Measurements from ENCODE around the gene ADGRV1. TPM values are rescaled to one million over a fixed set of nuclear protein-coding genes. Genes with fewer than 3 reads are reported as not detected.

ADGRV1 gene
- total RNA-seq, 4 donors from 2014 or later = 0.39 to 1.9 (median 1.00) TPM

GRCh38 chr5:90930062-90930461 lies 371.5 kb downstream of the ADGRV1 start:
- no peak for DNase-seq (ENCODE audit: low spot score in 2 of 2)
- Histone ChIP-seq H3K27me3 (no peaks in the 10 kb centered on the region), H3K36me3 (no peaks in the 10 kb centered on the region), H3K4me1 (peaks cover 0 to 8% (median 0%) of the 10 kb centered on the region in 4 donors), H3K27ac (no peak overlapping the region), H3K9me3 (peaks cover 0 to 3% (median 1%) of the 10 kb centered on the region in 4 donors), H3K4me3 (no peak overlapping the region)
- TF ChIP-seq POLR2A (IDR thresholded peaks at IDR 0.05) (no peak), EP300 (IDR thresholded peaks at IDR 0.05) (no peak), CTCF (IDR thresholded peaks at IDR 0.05) (no peak)
- WGBS, 2 donors = 80 to 82% methylated on average over 5 of the region's 5 CpGs

- Histone ChIP-seq H3K9me3 (peaks cover 0 to 3% (median 1%) of the 10 kb centered on the region in 4 donors), H3K36me3 (no peaks in the 10 kb centered on the region), H3K4me3 (no peak overlapping the region), H3K4me1 (peaks cover 0 to 8% (median 0%) of the 10 kb centered on the region in 4 donors), H3K27me3 (no peaks in the 10 kb centered on the region), H3K27ac (no peak overlapping the region)
- no peak for TF ChIP-seq EP300 (IDR thresholded peaks at IDR 0.05)
- no peak for TF ChIP-seq CTCF (IDR thresholded peaks at IDR 0.05)
- no peak for TF ChIP-seq POLR2A (IDR thresholded peaks at IDR 0.05)
- WGBS, 2 donors = 65 to 71% methylated on average over 4 of the region's 4 CpGs
- no peak for DNase-seq (ENCODE audit: low spot score in 2 of 2)
These were observed 372.3 kb downstream of the ADGRV1 start for GRCh38 chr5:90930756-90931431.

DNA sequence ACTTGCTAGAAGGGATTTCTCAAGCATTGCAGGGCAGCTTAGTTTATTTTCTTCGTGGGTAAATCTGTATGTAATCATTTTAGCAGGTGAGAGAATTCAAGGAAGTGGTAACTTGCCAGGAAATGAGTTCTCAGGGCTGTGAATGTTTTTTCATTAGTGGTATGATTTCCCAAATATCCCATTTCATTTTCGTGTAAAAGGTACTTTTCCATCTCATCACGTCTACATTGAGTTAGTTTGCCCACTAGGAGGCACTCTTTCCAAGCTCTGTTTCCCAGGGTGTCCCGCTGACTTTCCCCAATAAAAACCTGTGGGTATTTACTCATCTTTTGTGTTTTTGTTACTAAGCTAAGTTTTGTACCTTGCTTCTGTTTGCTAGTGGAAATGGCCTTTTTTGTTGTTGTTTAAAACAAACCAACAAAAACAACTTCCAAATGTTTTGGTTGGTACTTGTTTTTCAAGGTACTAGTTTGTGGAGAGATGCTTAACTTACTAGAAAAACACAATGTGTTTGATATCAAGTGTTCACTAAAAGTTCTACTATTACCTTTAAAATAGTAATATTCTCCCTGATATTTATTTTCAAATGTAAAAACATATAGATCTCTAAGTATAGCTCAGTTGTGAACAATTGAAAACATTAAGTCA lies 373.6 kb downstream of the ADGRV1 start:
- no peaks in the 10 kb centered on the region for H3K36me3 ChIP-seq
- peak overlapping the region in 1 of 4 donors; percentile 33 for H3K27ac ChIP-seq
- DNase-seq (ENCODE audit: low spot score in 2 of 2) = peak in 1 of 2 donors; percentile 73
- TF ChIP-seq EP300 (IDR thresholded peaks at IDR 0.05) = peak in 1 of 2 donors; percentile 45
- TF ChIP-seq CTCF (IDR thresholded peaks at IDR 0.05) = peak; percentile 69 to 79 (median 75)
- no peak for TF ChIP-seq POLR2A (IDR thresholded peaks at IDR 0.05)
- no peak overlapping the region for H3K4me3 ChIP-seq
- H3K9me3 ChIP-seq = peaks cover 0 to 3% (median 1%) of the 10 kb centered on the region in 4 donors
- 1 to 6% methylated on average over 4 of the region's 4 CpGs for WGBS, 2 donors
- H3K4me1 ChIP-seq = peaks cover 0 to 8% (median 0%) of the 10 kb centered on the region in 4 donors
- no peaks in the 10 kb centered on the region for H3K27me3 ChIP-seq

DNA sequence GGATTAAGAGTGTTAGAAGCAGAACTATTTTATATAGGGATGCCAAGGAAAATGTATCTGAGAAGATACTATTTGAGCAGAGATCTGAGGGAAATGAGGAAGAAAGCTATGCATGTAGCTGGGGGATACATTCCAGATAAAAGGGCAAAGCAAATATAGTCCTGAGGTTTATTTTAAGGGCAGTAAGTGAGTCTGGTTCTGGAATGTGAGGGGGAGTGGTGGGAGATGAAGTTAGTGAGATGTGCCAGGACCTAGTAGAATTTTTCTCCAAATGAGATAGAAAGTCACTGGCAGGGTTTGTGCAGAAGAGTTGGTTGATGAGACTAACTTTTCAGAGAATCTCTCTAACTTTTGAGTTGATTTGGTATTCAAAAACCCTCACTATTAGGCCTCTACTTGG lies 374.7 kb downstream of the ADGRV1 start:
- DNase-seq (ENCODE audit: low spot score in 2 of 2) = no peak
- Histone ChIP-seq H3K27me3 (no peaks in the 10 kb centered on the region), H3K4me1 (peaks cover 0 to 8% (median 0%) of the 10 kb centered on the region in 4 donors), H3K4me3 (no peak overlapping the region), H3K27ac (peak overlapping the region in 2 of 4 donors; percentile 19 to 45), H3K9me3 (peaks cover 0 to 3% (median 1%) of the 10 kb centered on the region in 4 donors), H3K36me3 (no peaks in the 10 kb centered on the region)
- TF ChIP-seq CTCF (IDR thresholded peaks at IDR 0.05) (no peak), POLR2A (IDR thresholded peaks at IDR 0.05) (no peak), EP300 (IDR thresholded peaks at IDR 0.05) (no peak)

DNA sequence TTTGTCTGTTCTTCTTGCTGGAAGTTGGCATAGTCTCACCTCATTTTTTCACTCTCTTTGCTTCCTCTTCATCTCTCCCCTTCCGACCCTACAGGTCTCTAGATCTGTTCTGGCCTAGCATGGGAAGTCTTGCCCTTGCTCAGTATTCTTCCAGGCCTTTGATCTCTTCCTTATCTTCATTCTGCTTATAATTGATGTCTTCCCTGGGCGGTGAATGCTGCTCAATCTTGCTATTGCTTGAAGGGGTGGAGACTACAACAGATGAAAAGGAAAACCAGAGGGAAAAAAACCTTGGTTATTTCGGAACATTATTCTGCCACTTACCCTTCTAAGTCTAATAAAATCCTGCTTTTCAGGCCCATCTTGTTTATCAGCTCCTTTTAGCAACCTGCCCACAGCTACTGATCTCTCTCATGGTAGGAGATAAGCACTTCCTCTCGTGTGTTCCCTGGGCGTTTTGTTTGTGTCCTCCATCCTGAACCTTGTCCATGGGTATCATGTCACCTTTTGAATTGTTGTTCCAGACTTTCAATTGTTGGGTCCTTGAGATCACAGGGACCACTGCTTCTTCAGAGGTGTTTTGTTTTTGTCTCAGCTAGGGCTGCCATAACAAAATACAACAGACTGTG lies 375.6 kb downstream of the ADGRV1 start:
- H3K4me3 ChIP-seq = no peak overlapping the region
- peaks cover 0 to 3% (median 1%) of the 10 kb centered on the region in 4 donors for H3K9me3 ChIP-seq
- peaks cover 0 to 13% (median 0%) of the 10 kb centered on the region in 4 donors for H3K4me1 ChIP-seq
- 92 to 97% methylated on average over 5 of the region's 5 CpGs for WGBS, 2 donors
- no peaks in the 10 kb centered on the region for H3K27me3 ChIP-seq
- TF ChIP-seq POLR2A (IDR thresholded peaks at IDR 0.05) = no peak
- no peak for TF ChIP-seq EP300 (IDR thresholded peaks at IDR 0.05)
- no peak for TF ChIP-seq CTCF (IDR thresholded peaks at IDR 0.05)
- H3K36me3 ChIP-seq = no peaks in the 10 kb centered on the region
- no peak for DNase-seq (ENCODE audit: low spot score in 2 of 2)
- H3K27ac ChIP-seq = peak overlapping the region in 1 of 4 donors; percentile 19

Data from tibial nerve (tissue), 4 donors.